Panc1 (cell line): ENCODE results near the gene STK35.

Source experiments
- CTCF ChIP-seq: fragments of 450-650 bp; IDR thresholded peaks from 2 replicates; pipeline ENCODE4 v1.5.1; 2017; ENCODE audit warnings: mild to moderate bottlenecking
- POLR2AphosphoS5 ChIP-seq: IDR thresholded peaks from 2 replicates; pipeline ENCODE4 v1.6.1; 2012; ENCODE audit warnings: mild to moderate bottlenecking, low read depth, low read length, moderate library complexity
- REST ChIP-seq, 2 experiments: IDR thresholded peaks; 2 replicates each; pipeline ENCODE4 v1.6.1; 2011 to 2012; ENCODE audit warnings: low read depth in 2 of 2, control low read depth in 1 of 2, low read length in 1 of 2, mild to moderate bottlenecking in 1 of 2, moderate library complexity in 1 of 2; ENCODE audit not compliant: insufficient read depth in 1 of 2

- TF ChIP-seq CTCF (no peak), POLR2AphosphoS5 (no peak), REST (IDR thresholded peaks at IDR 0.05; ENCODE audit: insufficient read depth in 1 of 2, low read depth in 2 of 2, low read length in 1 of 2) (no peak)
Measured at GRCh38 chr20:2168946-2169345, 67.3 kb downstream of the STK35 start.
